Measurements from ENCODE around the gene CHMP2A. TPM values are rescaled to one million over a fixed set of nuclear protein-coding genes. Genes with fewer than 3 reads are reported as not detected.

CHMP2A gene
- total and polyA plus RNA-seq, 4 donors: 58.0 to 107 (median 83.3) TPM

DNA sequence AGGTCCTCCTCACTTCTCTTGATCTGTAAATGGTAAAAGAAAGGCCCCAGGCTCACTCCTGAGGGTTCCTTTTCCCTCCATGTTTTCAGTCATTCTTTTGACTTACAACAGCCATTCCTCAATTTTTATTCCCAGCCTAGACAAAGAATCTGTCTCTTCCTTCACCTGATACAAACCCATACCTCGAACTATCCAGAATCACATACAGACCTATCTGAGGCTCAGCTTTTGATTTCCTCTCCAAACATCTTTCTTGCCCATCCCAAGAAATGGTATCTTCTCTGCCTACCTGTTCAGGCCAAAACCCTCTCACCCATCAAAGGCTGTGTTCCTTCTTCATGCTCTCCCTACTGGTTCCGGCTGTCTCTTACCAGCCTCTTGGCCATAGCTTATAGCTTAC, 2.2 kb downstream of the CHMP2A start:
- WGBS: 95% methylated on average over 2 of the region's 2 CpGs
- H3K9ac ChIP-seq (ENCODE audit: low read depth in 1 of 2, low read length in 2 of 2): no peak overlapping the region
- H3K27me3 ChIP-seq (ENCODE audit: control insufficient read depth in 4 of 4, insufficient read depth in 4 of 4, low read length in 3 of 4): no peaks in the 10 kb centered on the region
- DNase-seq (ENCODE audit: low spot score): no peak
- no peak overlapping the region for H3K27ac ChIP-seq (ENCODE audit: low read depth in 1 of 2, low read length in 2 of 2)
- H3K9me3 ChIP-seq (ENCODE audit: control insufficient read depth in 4 of 4, low read length in 3 of 4): no peaks in the 10 kb centered on the region
- H3K36me3 ChIP-seq (ENCODE audit: control insufficient read depth in 4 of 4, insufficient read depth in 3 of 4, low read depth in 1 of 4, low read length in 3 of 4): peaks cover 25 to 58% (median 47%) of the 10 kb centered on the region in 4 donors
- H3K4me1 ChIP-seq (ENCODE audit: control insufficient read depth in 4 of 4, insufficient read depth in 4 of 4, low read length in 3 of 4): peaks cover 10 to 35% (median 31%) of the 10 kb centered on the region in 4 donors
- no peak overlapping the region for H3K4me3 ChIP-seq (ENCODE audit: low read depth in 1 of 3, low read length in 3 of 3)
- TF ChIP-seq JUND (IDR thresholded peaks at IDR 0.05): no peak
- no peak for TF ChIP-seq FOXA2 (IDR thresholded peaks at IDR 0.05)
- TF ChIP-seq MAX (IDR thresholded peaks at IDR 0.05): no peak
- TF ChIP-seq RXRA (IDR thresholded peaks at IDR 0.05): no peak
- no peak for TF ChIP-seq ATF3 (IDR thresholded peaks at IDR 0.05)
- no peak for TF ChIP-seq EGR1 (IDR thresholded peaks at IDR 0.05; ENCODE audit: low read depth in 2 of 2)
- no peak for TF ChIP-seq RAD21 (IDR thresholded peaks at IDR 0.05)
- TF ChIP-seq NR2F2 (IDR thresholded peaks at IDR 0.05): no peak
- TF ChIP-seq, protein P1, sequence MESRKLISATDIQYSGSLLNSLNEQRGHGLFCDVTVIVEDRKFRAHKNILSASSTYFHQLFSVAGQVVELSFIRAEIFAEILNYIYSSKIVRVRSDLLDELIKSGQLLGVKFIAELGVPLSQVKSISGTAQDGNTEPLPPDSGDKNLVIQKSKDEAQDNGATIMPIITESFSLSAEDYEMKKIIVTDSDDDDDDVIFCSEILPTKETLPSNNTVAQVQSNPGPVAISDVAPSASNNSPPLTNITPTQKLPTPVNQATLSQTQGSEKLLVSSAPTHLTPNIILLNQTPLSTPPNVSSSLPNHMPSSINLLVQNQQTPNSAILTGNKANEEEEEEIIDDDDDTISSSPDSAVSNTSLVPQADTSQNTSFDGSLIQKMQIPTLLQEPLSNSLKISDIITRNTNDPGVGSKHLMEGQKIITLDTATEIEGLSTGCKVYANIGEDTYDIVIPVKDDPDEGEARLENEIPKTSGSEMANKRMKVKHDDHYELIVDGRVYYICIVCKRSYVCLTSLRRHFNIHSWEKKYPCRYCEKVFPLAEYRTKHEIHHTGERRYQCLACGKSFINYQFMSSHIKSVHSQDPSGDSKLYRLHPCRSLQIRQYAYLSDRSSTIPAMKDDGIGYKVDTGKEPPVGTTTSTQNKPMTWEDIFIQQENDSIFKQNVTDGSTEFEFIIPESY (IDR thresholded peaks at IDR 0.05): no peak

GRCh38 chr19:58551577-58552471, 3.1 kb downstream of the CHMP2A start:
- TF ChIP-seq YY1 (IDR thresholded peaks at IDR 0.05) (no peak), ATF3 (IDR thresholded peaks at IDR 0.05) (no peak), RAD21 (IDR thresholded peaks at IDR 0.05) (no peak), TAF1 (conservative IDR thresholded peaks at IDR 0.05) (no peak), SP1 (IDR thresholded peaks at IDR 0.05) (no peak), HNF4A (conservative IDR thresholded peaks at IDR 0.05) (no peak), JUND (IDR thresholded peaks at IDR 0.05) (no peak), FOXA2 (IDR thresholded peaks at IDR 0.05) (no peak), GABPA (IDR thresholded peaks at IDR 0.05 in 1 of 2, conservative IDR thresholded peaks at IDR 0.05 in 1 of 2) (no peak), RXRA (IDR thresholded peaks at IDR 0.05) (no peak), HNF4G (IDR thresholded peaks at IDR 0.05) (no peak), MAX (IDR thresholded peaks at IDR 0.05) (no peak), EGR1 (IDR thresholded peaks at IDR 0.05; ENCODE audit: low read depth in 2 of 2) (no peak), CTCF (IDR thresholded peaks at IDR 0.05; ENCODE audit: low read depth, low read length, missing input control) (no peak), NR2F2 (IDR thresholded peaks at IDR 0.05) (no peak)
- TF ChIP-seq, protein P1 (IDR thresholded peaks at IDR 0.05): no peak
- TF ChIP-seq, protein P2, sequence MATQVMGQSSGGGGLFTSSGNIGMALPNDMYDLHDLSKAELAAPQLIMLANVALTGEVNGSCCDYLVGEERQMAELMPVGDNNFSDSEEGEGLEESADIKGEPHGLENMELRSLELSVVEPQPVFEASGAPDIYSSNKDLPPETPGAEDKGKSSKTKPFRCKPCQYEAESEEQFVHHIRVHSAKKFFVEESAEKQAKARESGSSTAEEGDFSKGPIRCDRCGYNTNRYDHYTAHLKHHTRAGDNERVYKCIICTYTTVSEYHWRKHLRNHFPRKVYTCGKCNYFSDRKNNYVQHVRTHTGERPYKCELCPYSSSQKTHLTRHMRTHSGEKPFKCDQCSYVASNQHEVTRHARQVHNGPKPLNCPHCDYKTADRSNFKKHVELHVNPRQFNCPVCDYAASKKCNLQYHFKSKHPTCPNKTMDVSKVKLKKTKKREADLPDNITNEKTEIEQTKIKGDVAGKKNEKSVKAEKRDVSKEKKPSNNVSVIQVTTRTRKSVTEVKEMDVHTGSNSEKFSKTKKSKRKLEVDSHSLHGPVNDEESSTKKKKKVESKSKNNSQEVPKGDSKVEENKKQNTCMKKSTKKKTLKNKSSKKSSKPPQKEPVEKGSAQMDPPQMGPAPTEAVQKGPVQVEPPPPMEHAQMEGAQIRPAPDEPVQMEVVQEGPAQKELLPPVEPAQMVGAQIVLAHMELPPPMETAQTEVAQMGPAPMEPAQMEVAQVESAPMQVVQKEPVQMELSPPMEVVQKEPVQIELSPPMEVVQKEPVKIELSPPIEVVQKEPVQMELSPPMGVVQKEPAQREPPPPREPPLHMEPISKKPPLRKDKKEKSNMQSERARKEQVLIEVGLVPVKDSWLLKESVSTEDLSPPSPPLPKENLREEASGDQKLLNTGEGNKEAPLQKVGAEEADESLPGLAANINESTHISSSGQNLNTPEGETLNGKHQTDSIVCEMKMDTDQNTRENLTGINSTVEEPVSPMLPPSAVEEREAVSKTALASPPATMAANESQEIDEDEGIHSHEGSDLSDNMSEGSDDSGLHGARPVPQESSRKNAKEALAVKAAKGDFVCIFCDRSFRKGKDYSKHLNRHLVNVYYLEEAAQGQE (IDR thresholded peaks at IDR 0.05): no peak
- peaks cover 28 to 65% (median 53%) of the 10 kb centered on the region in 4 donors for H3K36me3 ChIP-seq (ENCODE audit: control insufficient read depth in 4 of 4, insufficient read depth in 3 of 4, low read depth in 1 of 4, low read length in 3 of 4)
- no peak overlapping the region for H3K27ac ChIP-seq (ENCODE audit: low read depth in 1 of 2, low read length in 2 of 2)
- H3K9me3 ChIP-seq (ENCODE audit: control insufficient read depth in 4 of 4, low read length in 3 of 4): no peaks in the 10 kb centered on the region
- WGBS: 97% methylated on average over 18 of the region's 18 CpGs
- no peak overlapping the region for H3K4me3 ChIP-seq (ENCODE audit: low read depth in 1 of 3, low read length in 3 of 3)
- no peak for DNase-seq (ENCODE audit: low spot score)
- H3K27me3 ChIP-seq (ENCODE audit: control insufficient read depth in 4 of 4, insufficient read depth in 4 of 4, low read length in 3 of 4): no peaks in the 10 kb centered on the region
- H3K9ac ChIP-seq (ENCODE audit: low read depth in 1 of 2, low read length in 2 of 2): no peak overlapping the region
- peaks cover 10 to 32% (median 24%) of the 10 kb centered on the region in 4 donors for H3K4me1 ChIP-seq (ENCODE audit: control insufficient read depth in 4 of 4, insufficient read depth in 4 of 4, low read length in 3 of 4)
